ENCODE measurements around the gene LMTK2. TPM values are rescaled to one million over a fixed set of nuclear protein-coding genes. Genes with fewer than 3 reads are reported as not detected.

The LMTK2 gene
- total RNA-seq, 1 experiment from 2014 or later: 37.1 TPM

DNA sequence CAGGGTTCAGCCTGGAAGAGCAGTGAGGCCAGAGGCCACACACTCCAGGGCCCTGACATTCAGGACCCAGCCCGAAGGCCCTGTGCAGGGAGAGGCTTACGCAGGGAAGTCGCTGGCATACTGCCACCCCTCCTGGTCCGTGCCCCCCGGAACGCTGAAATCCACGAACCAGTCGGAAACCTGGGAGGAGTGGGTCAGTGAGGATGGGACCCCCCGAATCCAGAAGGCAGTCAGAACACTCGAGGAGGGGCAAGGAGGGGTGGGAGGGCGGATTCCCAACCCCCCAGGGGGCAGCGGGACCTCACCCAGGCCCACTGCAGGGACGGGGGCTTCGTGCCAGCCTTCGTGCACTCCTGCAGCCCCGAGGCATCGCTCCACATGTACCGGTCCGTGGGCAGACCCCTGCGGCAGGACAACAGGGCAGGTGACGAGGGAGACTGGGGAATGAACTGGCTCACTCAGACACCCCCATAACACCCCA, 118.1 kb downstream of the LMTK2 start:
- POLR2A ChIA-PET (ENCODE audit: unreplicated experiment): no interaction called here
- H3K79me2 ChIP-seq (ENCODE audit: low read depth): no peaks in the 10 kb centered on the region
- no peaks in the 10 kb centered on the region for H3K9me3 ChIP-seq (ENCODE audit: insufficient read depth, low read depth)
- no peak overlapping the region for H3K4me2 ChIP-seq
- TF ChIP-seq CTCF (conservative IDR thresholded peaks at IDR 0.05) (no peak), EZH2 (IDR thresholded peaks at IDR 0.05; ENCODE audit: low read depth) (no peak)
- H3K4me3 ChIP-seq: no peak overlapping the region
- no peaks in the 10 kb centered on the region for H3K36me3 ChIP-seq (ENCODE audit: low read depth)
- H3K27ac ChIP-seq: no peak overlapping the region
- H3K27me3 ChIP-seq (ENCODE audit: insufficient read depth, low read depth): no peaks in the 10 kb centered on the region
- CTCF ChIA-PET: no interaction called here
- H3K4me1 ChIP-seq (replicated peaks; ENCODE audit: insufficient read depth): no peaks in the 10 kb centered on the region
- DNase-seq: no peak
- no TSS peak for BruUV-seq (replicated peaks)
- H3K9me2 ChIP-seq (ENCODE audit: insufficient read depth): no peaks in the 10 kb centered on the region
- no peak overlapping the region for H2AFZ ChIP-seq
- H4K20me1 ChIP-seq (ENCODE audit: insufficient read depth): no peaks in the 10 kb centered on the region
- no peaks in the 10 kb centered on the region for H3F3A ChIP-seq (ENCODE audit: insufficient read depth, low read depth)
- intact Hi-C loops (cut with micrococcal nuclease; ENCODE audit: unreplicated experiment): no loop called here

DNA sequence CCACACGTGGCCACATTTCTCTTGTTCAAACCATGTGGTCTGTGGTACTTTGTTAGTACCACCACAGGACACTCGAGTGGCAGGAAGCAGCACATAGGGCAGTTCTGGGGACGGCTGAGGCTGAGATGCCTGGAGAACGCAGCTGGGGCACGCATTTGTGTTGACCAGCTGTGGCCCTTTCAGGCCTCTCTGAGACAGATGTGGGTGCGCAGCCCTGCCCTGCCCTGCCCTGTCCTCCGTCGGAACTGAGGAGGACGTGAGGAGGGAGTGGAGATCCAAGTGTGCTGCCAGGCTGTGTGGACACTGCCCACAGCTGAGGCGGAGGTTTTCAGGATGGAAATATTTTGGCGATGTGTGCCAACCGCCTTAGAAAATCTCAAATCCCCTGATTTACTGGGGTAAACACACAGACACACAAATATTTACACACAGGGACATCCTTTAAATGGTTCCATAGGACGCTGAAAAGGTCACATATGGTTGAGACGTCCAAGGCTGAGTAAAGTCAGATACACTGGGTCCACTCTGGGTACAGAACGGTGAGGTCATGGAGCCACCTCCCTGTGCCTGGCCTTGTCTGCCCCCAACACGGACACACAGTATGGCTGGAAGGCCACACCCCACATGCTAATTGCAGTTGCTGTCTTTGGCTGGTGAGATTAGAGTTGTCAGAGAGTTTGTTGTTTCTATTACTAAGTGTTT, 119.4 kb downstream of the LMTK2 start:
- intact Hi-C loops (cut with micrococcal nuclease; ENCODE audit: unreplicated experiment): no loop called here
- CTCF ChIA-PET: no interaction called here
- Histone ChIP-seq H3K4me3 (no peak overlapping the region), H2AFZ (no peak overlapping the region), H3K36me3 (ENCODE audit: low read depth) (no peaks in the 10 kb centered on the region), H3K27ac (no peak overlapping the region), H3K9me2 (ENCODE audit: insufficient read depth) (no peaks in the 10 kb centered on the region), H3F3A (ENCODE audit: insufficient read depth, low read depth) (no peaks in the 10 kb centered on the region), H3K9me3 (ENCODE audit: insufficient read depth, low read depth) (no peaks in the 10 kb centered on the region), H3K79me2 (ENCODE audit: low read depth) (no peaks in the 10 kb centered on the region), H4K20me1 (ENCODE audit: insufficient read depth) (no peaks in the 10 kb centered on the region), H3K4me1 (replicated peaks; ENCODE audit: insufficient read depth) (no peaks in the 10 kb centered on the region), H3K27me3 (ENCODE audit: insufficient read depth, low read depth) (no peaks in the 10 kb centered on the region), H3K4me2 (no peak overlapping the region)
- no TSS peak for BruUV-seq (replicated peaks)
- DNase-seq: no peak
- POLR2A ChIA-PET (ENCODE audit: unreplicated experiment): no interaction called here
- TF ChIP-seq EZH2 (IDR thresholded peaks at IDR 0.05; ENCODE audit: low read depth) (no peak), CTCF (conservative IDR thresholded peaks at IDR 0.05) (no peak)

DNA sequence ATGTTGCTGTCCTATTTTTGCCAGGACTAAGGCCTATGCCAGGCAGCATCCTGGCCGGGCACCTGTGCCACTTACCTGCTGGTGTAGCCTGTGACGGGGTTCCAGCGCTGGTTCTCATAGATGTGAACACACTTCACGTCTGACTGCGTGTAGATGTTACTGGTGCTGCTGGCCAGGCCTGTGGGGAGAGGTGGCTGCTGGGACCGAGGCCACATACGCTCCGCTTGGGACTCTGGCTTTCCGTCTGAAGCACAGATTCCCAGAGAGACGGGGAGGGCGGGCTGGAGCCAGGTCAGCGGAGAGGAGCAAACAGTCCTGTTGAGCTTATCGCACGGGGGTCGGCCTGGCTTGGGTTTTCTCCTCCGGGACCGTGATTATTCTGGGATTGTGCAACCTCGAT, 121.3 kb downstream of the LMTK2 start:
- no peaks in the 10 kb centered on the region for H3K9me3 ChIP-seq (ENCODE audit: insufficient read depth, low read depth)
- intact Hi-C loops (cut with micrococcal nuclease; ENCODE audit: unreplicated experiment): no loop called here
- H3K79me2 ChIP-seq (ENCODE audit: low read depth): no peaks in the 10 kb centered on the region
- BruUV-seq (replicated peaks): no TSS peak
- no peaks in the 10 kb centered on the region for H4K20me1 ChIP-seq (ENCODE audit: insufficient read depth)
- no peak overlapping the region for H3K27ac ChIP-seq
- no peak for DNase-seq
- no peak overlapping the region for H3K4me3 ChIP-seq
- POLR2A ChIA-PET (ENCODE audit: unreplicated experiment): no interaction called here
- CTCF ChIA-PET: no interaction called here
- H3K36me3 ChIP-seq (ENCODE audit: low read depth): no peaks in the 10 kb centered on the region
- H3K9me2 ChIP-seq (ENCODE audit: insufficient read depth): no peaks in the 10 kb centered on the region
- no peaks in the 10 kb centered on the region for H3F3A ChIP-seq (ENCODE audit: insufficient read depth, low read depth)
- TF ChIP-seq CTCF (conservative IDR thresholded peaks at IDR 0.05) (no peak), EZH2 (IDR thresholded peaks at IDR 0.05; ENCODE audit: low read depth) (no peak)
- H3K4me1 ChIP-seq (replicated peaks; ENCODE audit: insufficient read depth): no peaks in the 10 kb centered on the region
- H2AFZ ChIP-seq: no peak overlapping the region
- H3K27me3 ChIP-seq (ENCODE audit: insufficient read depth, low read depth): no peaks in the 10 kb centered on the region
- no peak overlapping the region for H3K4me2 ChIP-seq

All from PC-9 (cell line).